KG1 (cell line): ENCODE data around the gene ANO6.

Source experiments
- DNase-seq: peaks from one replicate; lab custom pipeline; 2025; lab: John Stamatoyannopoulos, UW

Gene ANO6

GRCh38 chr12:45279931-45280830 lies 64.3 kb downstream of the ANO6 start:
- DNase-seq, result no peak

- DNase-seq, result no peak
Observed at GRCh38 chr12:45281994-45282393, 66.1 kb downstream of the ANO6 start.

GRCh38 chr12:45282411-45282810 lies 66.5 kb downstream of the ANO6 start:
- DNase-seq, result no peak

- DNase-seq, result no peak
Observed at GRCh38 chr12:45284096-45284901, 68.4 kb downstream of the ANO6 start.

DNA sequence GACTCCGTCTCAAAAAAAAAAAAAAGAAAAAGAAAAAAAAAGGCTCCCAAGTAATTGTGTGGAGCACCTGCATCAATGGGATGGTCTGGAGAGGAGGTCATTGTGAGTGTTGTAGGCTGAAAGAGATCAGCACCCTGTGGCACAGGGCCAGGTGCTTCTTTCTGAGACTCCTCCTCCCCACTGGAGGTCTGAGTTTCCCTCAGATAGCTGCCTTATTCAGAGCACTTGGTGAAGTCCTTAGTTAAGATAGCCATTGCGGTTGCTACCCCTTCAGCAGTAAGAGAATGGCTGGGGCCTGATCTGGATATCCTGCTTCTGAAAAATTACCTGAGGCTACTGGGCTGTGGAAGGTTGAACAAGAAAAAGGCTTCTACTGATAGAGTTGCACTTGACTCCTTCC lies 69.8 kb downstream of the ANO6 start:
- DNase-seq, result no peak

- DNase-seq, result no peak
Observed at GRCh38 chr12:45286621-45287020, 70.7 kb downstream of the ANO6 start.

- DNase-seq, result no peak
Observed at GRCh38 chr12:45289245-45290215, 73.6 kb downstream of the ANO6 start.

GRCh38 chr12:45290216-45290605 lies 74.3 kb downstream of the ANO6 start:
- DNase-seq, result no peak

DNA sequence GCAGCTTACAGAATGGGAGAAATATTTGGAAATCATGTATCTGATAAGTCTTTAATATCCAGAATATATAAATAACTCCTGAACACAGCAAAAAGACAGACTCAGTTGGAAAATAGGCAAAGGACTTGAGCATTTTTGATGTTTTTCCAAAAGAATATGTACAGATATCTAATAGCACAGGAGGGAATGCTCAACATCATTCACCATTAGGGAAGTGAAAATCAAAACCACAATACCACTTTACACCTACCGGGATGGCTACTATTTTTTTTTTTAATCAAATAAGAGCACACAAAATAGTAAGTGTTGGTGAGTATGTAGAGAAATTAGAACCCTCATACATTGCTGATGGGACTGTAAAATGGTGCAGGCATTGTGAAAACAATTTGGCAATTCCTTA lies 75.6 kb downstream of the ANO6 start:
- DNase-seq, result no peak

- no peak for DNase-seq
Observed at GRCh38 chr12:45292486-45293195, 76.7 kb downstream of the ANO6 start.

DNA sequence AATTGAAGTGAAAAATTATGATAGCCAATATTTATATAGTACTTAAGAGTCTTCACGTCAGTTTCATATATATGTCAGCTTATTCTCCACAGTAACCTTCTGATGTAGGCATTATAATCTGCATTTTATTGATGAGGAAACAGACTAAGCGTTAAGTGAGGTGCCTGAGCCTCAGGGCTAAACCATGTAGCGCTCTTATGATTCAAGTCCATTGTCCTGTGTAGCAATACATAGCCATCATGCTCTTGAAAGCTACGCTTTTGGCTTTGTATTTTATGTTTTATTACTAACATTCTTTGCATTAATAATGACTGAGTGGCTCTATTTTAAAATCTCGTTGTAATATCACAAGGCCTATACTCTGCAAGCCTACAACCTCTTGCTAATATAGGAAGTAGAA lies 79.0 kb downstream of the ANO6 start:
- DNase-seq, result no peak

DNA sequence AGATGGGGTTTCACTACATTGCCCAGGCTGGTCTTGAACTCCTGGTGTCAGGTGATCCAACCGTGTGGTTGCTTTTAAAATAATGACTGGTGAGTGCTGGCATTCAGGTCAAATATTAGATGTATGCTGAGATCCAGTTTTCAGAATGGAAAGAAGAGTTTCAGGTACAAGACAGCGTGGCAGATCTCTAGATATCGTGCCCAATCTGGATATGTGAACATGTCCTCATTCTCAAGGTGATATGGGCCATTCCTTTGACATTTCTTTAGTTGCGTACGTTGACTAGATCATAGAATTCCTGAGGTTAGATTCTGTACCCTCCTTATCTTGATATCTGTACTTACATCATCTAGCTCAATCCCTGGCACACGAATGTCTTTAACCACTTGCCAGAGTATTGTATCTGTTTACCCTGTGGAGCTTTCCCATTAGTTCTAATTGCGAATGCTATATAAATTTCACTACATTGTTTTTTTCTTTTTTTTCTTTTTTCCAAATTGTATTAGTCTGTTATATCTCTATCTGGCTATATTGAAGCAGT lies 80.2 kb downstream of the ANO6 start:
- no peak for DNase-seq

- DNase-seq, result no peak
Observed at GRCh38 chr12:45298047-45298446, 82.2 kb downstream of the ANO6 start.

- no peak for DNase-seq
Observed at GRCh38 chr12:45298721-45299692, 83.1 kb downstream of the ANO6 start.

- DNase-seq, result no peak
Observed at GRCh38 chr12:45302621-45303369, 86.9 kb downstream of the ANO6 start.

- no peak for DNase-seq
Observed at GRCh38 chr12:45303945-45304344, 88.0 kb downstream of the ANO6 start.

GRCh38 chr12:45304514-45305178 lies 88.8 kb downstream of the ANO6 start:
- no peak for DNase-seq

- DNase-seq, result no peak
Observed at GRCh38 chr12:45305907-45306306, 90.0 kb downstream of the ANO6 start.
